ENCODE results near the gene MUC20. TPM values are rescaled to one million over a fixed set of nuclear protein-coding genes. Genes with fewer than 3 reads are reported as not detected.

MUC20 gene
- total and polyA plus RNA-seq, 3 donors from 2014 or later, result 10.3 to 16.2 (median 13.8) TPM

GRCh38 chr3:195699388-195699771 is 21.4 kb upstream of the MUC20 start:
- H3K36me3 ChIP-seq (ENCODE audit: low read depth, missing control alignments), result no peaks in the 10 kb centered on the region
- no peak overlapping the region for H3K4me3 ChIP-seq
- peaks cover 15% of the 10 kb centered on the region for H3K4me1 ChIP-seq
- H3K27ac ChIP-seq, result no peak overlapping the region
- intact Hi-C loops (cut with DNase I; ENCODE audit: low total_unique reads), result no loop called here
- no peaks in the 10 kb centered on the region for H3K27me3 ChIP-seq
- WGBS, 2 donors, result 76 to 85% methylated on average over 2 of the region's 2 CpGs
- no peak for DNase-seq
- TF ChIP-seq POLR2A (IDR thresholded peaks at IDR 0.05) (no peak), CTCF (IDR thresholded peaks at IDR 0.05) (no peak)
- no peaks in the 10 kb centered on the region for H3K9me3 ChIP-seq

- Histone ChIP-seq H3K4me3 (no peak overlapping the region), H3K9me3 (no peaks in the 10 kb centered on the region), H3K36me3 (ENCODE audit: low read depth, missing control alignments) (no peaks in the 10 kb centered on the region), H3K27me3 (no peaks in the 10 kb centered on the region), H3K27ac (no peak overlapping the region), H3K4me1 (peaks cover 15% of the 10 kb centered on the region)
- no peak for DNase-seq
- intact Hi-C loops (cut with DNase I; ENCODE audit: low total_unique reads), result no loop called here
- 50 to 58% methylated on average over 6 of the region's 6 CpGs for WGBS, 2 donors
- TF ChIP-seq POLR2A (IDR thresholded peaks at IDR 0.05) (no peak), CTCF (IDR thresholded peaks at IDR 0.05) (no peak)
Observed at GRCh38 chr3:195699860-195700259, 20.9 kb upstream of the MUC20 start.

GRCh38 chr3:195700319-195700718 is 20.5 kb upstream of the MUC20 start:
- WGBS, 2 donors, result 61 to 72% methylated on average over 5 of the region's 5 CpGs
- Histone ChIP-seq H3K9me3 (no peaks in the 10 kb centered on the region), H3K4me1 (peaks cover 15% of the 10 kb centered on the region), H3K27ac (no peak overlapping the region), H3K4me3 (no peak overlapping the region), H3K36me3 (ENCODE audit: low read depth, missing control alignments) (no peaks in the 10 kb centered on the region), H3K27me3 (no peaks in the 10 kb centered on the region)
- peak; percentile 13 for DNase-seq
- intact Hi-C loops (cut with DNase I; ENCODE audit: low total_unique reads), result no loop called here
- TF ChIP-seq POLR2A (IDR thresholded peaks at IDR 0.05), result no peak
- no peak for TF ChIP-seq CTCF (IDR thresholded peaks at IDR 0.05)

GRCh38 chr3:195701042-195701915 is 19.5 kb upstream of the MUC20 start:
- Histone ChIP-seq H3K27me3 (no peaks in the 10 kb centered on the region), H3K9me3 (no peaks in the 10 kb centered on the region), H3K27ac (no peak overlapping the region), H3K4me1 (peaks cover 15% of the 10 kb centered on the region), H3K36me3 (ENCODE audit: low read depth, missing control alignments) (no peaks in the 10 kb centered on the region), H3K4me3 (no peak overlapping the region)
- no peak for TF ChIP-seq CTCF (IDR thresholded peaks at IDR 0.05)
- no peak for TF ChIP-seq POLR2A (IDR thresholded peaks at IDR 0.05)
- DNase-seq, result peak; percentile 23
- WGBS, 2 donors, result 72 to 75% methylated on average over 9 of the region's 9 CpGs
- intact Hi-C loops (cut with DNase I; ENCODE audit: low total_unique reads), result no loop called here

- Histone ChIP-seq H3K4me1 (peaks cover 10% of the 10 kb centered on the region), H3K36me3 (ENCODE audit: low read depth, missing control alignments) (no peaks in the 10 kb centered on the region), H3K27me3 (no peaks in the 10 kb centered on the region), H3K9me3 (no peaks in the 10 kb centered on the region), H3K27ac (no peak overlapping the region), H3K4me3 (no peak overlapping the region)
- 86 to 89% methylated on average over 5 of the region's 5 CpGs for WGBS, 2 donors
- intact Hi-C loops (cut with DNase I; ENCODE audit: low total_unique reads), result no loop called here
- DNase-seq, result no peak
- TF ChIP-seq CTCF (IDR thresholded peaks at IDR 0.05), result no peak
- TF ChIP-seq POLR2A (IDR thresholded peaks at IDR 0.05), result no peak
Observed at GRCh38 chr3:195703776-195704175, 17.0 kb upstream of the MUC20 start.

Measured in testis (tissue), 3 donors.